NB4 (cell line): ENCODE results near the gene KIFAP3.
"Not testable (repeated sequence)": the region's sequence is repeated elsewhere in the genome, so short reads cannot be mapped to it uniquely, and the experiment has no call there.

Experiments used
- DNase-seq: peaks from one replicate; pipeline ENCODE4 v3.0.0; 2010; ENCODE audit warnings: low read depth
- H3K4me3 ChIP-seq: one replicate; pipeline ENCODE4 v1.5.1; 2011; ENCODE audit warnings: mild to moderate bottlenecking, low read depth, low read length, moderate library complexity
- MYC ChIP-seq: IDR thresholded peaks from 2 replicates; pipeline ENCODE4 v1.6.1; 2011; ENCODE audit warnings: low read depth, low read length
- POLR2A ChIP-seq: IDR thresholded peaks from 2 replicates; pipeline ENCODE4 v1.6.1; 2011; ENCODE audit warnings: mild to moderate bottlenecking; ENCODE audit not compliant: insufficient read length; ENCODE audit errors: extremely low read depth
- TF ChIP-seq, protein P1 (sequence below): IDR thresholded peaks from one replicate; pipeline ENCODE4 v1.5.1; 2012; ENCODE audit warnings: low read depth, low read length
- TF ChIP-seq, protein P2 (sequence below): IDR thresholded peaks from 2 replicates; pipeline ENCODE4 v1.6.1; 2011; ENCODE audit warnings: low read depth, low read length

Gene KIFAP3

DNA sequence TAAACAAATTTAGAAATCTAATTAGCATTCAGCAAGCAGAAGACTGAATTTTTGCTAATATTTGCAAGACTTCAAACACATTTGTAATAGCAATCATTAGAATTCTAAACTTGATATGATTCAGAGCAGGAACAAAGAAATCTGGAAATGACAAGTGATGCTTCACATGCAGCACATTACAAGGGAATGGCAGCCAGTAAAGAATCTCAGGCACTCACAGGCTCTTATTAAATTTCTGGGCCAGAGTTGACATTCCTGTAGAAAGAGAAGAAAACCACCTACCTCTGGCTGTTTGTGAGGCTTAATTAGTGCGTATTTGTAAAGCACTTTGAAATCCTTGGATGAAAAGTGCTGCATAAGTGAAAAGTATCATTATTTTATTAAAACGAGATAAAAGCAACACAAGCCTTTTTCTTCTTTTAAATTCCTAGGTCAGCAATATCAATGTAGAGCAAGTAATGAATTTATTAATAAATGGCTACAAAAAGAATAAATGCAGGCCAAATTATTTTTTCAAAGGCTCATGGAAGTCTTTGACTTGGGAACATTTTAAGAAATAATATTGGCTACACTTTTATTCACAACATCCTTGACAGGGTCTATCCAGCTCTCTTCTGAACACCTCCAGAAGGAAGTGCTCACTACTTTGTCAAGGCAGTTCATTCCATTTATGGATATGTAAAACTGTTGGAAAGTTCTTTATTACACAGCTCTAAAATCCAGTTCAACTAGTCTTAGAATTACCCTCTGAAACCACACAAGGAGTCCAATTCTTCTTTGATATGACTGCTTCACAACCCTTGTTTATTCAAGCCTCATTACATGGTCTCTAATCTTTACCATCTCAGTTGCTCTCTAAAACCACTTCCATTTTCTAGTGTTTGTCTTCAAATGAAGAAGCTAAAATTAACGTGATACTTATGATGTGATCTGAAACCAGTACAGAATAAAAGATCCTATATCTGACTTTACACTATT, 148.7 kb downstream of the KIFAP3 start:
- H3K4me3 ChIP-seq, result no peak overlapping the region
- no peak for DNase-seq
- TF ChIP-seq, protein P1, sequence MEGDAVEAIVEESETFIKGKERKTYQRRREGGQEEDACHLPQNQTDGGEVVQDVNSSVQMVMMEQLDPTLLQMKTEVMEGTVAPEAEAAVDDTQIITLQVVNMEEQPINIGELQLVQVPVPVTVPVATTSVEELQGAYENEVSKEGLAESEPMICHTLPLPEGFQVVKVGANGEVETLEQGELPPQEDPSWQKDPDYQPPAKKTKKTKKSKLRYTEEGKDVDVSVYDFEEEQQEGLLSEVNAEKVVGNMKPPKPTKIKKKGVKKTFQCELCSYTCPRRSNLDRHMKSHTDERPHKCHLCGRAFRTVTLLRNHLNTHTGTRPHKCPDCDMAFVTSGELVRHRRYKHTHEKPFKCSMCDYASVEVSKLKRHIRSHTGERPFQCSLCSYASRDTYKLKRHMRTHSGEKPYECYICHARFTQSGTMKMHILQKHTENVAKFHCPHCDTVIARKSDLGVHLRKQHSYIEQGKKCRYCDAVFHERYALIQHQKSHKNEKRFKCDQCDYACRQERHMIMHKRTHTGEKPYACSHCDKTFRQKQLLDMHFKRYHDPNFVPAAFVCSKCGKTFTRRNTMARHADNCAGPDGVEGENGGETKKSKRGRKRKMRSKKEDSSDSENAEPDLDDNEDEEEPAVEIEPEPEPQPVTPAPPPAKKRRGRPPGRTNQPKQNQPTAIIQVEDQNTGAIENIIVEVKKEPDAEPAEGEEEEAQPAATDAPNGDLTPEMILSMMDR, result no peak
- TF ChIP-seq POLR2A, result no peak
- no peak for TF ChIP-seq MYC
- TF ChIP-seq, protein P2, sequence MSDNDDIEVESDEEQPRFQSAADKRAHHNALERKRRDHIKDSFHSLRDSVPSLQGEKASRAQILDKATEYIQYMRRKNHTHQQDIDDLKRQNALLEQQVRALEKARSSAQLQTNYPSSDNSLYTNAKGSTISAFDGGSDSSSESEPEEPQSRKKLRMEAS, result no peak

DNA sequence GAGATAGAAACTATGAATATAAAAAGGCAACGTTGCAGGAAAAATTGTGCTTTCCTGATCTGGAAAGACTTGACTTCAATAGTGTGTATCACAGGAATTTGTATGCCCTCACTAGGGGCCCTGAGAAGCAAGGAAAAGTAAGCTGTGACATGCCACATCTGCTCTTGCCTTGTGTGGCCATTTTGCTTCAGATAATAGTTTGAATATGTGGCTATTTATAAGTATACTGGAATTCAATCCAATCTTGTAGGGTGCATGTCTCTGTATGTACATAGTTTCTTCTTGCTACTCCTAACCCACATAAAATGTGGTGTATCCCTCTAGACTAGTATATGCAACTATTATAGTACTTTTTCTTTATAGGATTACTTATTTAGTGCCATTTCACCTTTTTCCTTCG, 149.7 kb downstream of the KIFAP3 start:
- no peak for DNase-seq
- no peak overlapping the region for H3K4me3 ChIP-seq
- no peak for TF ChIP-seq MYC

DNA sequence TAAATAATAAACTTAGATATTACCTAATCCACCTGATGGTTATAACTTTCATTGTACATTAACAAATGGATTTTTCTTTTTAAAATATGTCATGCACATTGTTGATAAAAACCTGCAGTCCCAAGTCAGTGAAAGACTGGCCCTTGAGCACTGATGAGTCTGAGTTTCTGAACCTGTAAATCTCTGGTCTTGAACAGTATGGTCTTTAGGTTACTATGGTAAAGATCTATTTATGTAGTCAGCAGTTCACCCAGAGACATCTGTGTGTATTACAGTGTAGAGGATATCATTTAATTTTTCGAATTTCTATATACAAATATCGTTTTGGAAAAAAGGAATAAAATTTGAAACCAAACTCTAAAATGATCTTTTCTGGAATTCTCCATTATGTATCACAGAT, 150.4 kb downstream of the KIFAP3 start:
- TF ChIP-seq, protein P1, result no peak
- TF ChIP-seq, protein P2, result no peak
- TF ChIP-seq MYC (no peak), POLR2A (no peak)
- no peak for DNase-seq
- no peak overlapping the region for H3K4me3 ChIP-seq

DNA sequence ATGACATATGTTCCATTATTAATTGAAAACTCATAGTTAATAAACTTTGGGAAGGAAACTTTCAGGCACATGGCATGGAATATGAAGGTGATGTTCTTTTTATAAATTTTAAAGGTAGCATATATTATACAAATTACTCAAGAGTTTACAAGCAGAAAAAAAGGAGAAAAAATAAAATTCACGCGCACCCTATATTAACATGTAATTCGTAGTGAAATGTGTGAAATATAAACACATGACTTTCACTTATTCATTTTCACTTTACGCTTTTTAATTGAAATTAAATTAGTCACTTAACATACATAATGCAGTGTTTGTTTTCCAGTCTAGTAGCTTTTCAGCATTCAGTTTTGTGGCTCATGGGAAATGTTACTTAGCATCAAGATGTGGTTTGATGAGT, 153.4 kb downstream of the KIFAP3 start:
- DNase-seq, result no peak
- H3K4me3 ChIP-seq, result no peak overlapping the region
- TF ChIP-seq MYC (no peak), POLR2A (no peak)
- TF ChIP-seq, protein P1, result no peak
- TF ChIP-seq, protein P2, result no peak

DNA sequence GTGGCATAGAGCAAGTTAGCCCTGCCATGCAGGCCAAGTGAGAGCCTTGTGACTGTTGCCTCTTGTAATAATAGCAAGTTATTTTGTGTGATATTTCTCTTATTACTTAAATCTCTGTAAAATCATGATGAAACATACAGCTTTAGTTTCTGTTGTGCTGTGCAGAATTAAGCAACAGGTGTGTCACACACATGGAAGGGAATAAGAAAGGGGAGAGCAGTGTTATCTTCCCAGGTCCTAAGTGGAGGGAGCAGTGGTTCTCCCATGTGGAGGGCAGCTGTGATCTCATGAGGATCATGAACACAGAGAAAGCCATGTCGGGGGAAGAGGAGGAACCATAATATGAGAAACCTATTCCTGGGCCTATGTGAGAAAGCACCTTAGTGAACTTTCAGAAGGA, 155.6 kb downstream of the KIFAP3 start:
- no peak overlapping the region for H3K4me3 ChIP-seq
- DNase-seq, result no peak
- no peak for TF ChIP-seq MYC
- TF ChIP-seq, protein P1, result no peak
- TF ChIP-seq, protein P2, result no peak
- no peak for TF ChIP-seq POLR2A

DNA sequence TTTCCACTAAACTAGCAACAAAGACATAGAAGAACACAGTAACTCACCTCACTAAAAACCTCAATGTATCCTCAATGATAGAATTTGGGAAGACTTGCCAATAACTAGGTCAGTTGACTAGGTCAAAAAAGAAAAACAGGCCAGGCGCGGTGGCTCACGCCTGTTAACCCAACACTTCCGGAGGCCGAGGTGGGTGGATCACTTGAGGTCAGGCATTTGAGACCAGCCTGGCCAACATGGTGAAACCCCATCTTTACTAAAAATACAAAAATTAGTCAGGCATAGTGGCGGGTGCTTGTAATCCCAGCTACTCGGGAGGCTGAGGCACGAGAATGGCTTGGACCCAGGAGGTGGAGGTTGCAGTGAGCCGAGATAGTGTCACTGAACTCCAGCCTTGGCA, 156.3 kb downstream of the KIFAP3 start:
- DNase-seq, result not testable (repeated sequence)

DNA sequence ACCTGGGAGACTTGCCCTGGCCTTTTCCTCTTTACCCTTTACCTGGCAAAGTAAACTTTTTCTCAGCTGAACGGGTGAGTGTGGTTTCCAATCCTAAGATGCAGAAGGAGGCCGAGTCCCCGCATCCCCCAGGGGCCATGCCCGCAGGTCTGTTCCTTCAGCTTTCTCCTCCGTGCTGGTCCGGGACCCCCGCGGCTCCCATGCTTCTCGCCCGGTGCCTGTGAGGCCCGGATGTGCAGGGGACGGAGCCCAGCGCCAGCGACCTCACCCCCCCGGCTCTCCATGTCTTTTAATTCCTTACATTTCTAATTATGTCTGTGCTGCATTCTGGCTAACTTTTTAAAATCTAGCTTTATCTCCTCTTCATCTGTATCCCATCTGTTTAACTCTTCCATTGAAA, 159.3 kb downstream of the KIFAP3 start:
- DNase-seq, result no peak
- H3K4me3 ChIP-seq, result no peak overlapping the region

More for the DNA sequence above, 156.3 kb downstream of the KIFAP3 start:
- H3K4me3 ChIP-seq, result not testable (repeated sequence)

More for the DNA sequence above, 159.3 kb downstream of the KIFAP3 start:
- TF ChIP-seq POLR2A (no peak), MYC (no peak)
- TF ChIP-seq, protein P2, result no peak
- TF ChIP-seq, protein P1, result no peak
